Stomach (tissue), 8 donors: Measurements from ENCODE around the gene UBLCP1. TPM values are rescaled to one million over a fixed set of nuclear protein-coding genes. Genes with fewer than 3 reads are reported as not detected.

Experiments used
- polyA plus RNA-seq, 3 donors: library from polyadenylated mRNA; stranded (reverse); fragments of 200-250 nt; gene quantifications; one replicate each; pipeline ENCODE4 v1.2.3, GENCODE V29; 2013
- small RNA-seq, 4 donors: library from RNA; depleted of rRNA; stranded (forward); fragments of <200 nt; gene quantifications; one replicate each; pipeline ENCODE3, GENCODE V24; 2016
- total RNA-seq, 5 donors: library from RNA; depleted of rRNA; stranded (reverse); fragments of >200 nt; gene quantifications; one replicate each; pipeline versions ENCODE4 v1.1.0 to v1.2.3, GENCODE V29; 2014 to 2016
- donor health status: healthy with polysubstance abuse.
- donor health status: Bipolar disorder and iron deficiency.
- donor health status: healthy.

UBLCP1 gene
- total and polyA plus RNA-seq, 8 donors, result 1.2 to 24.4 (median 16.7) TPM

Small RNA genes within 50 kb of the gene (small RNA-seq; reads per million reads assigned to genes)
- gene RF00263 (0 reads per million in 4 donors), gene RNU4ATAC2P (0 reads per million in 4 donors)

Other genes starting within 250 kb of the UBLCP1 start
- 10 to 100 TPM in 3 of 5 donors, 1 to 10 TPM in 2; 8.4 to 70.6 (median 18.0) TPM for gene EBF1, start 163.4 kb upstream of the UBLCP1 start, total RNA-seq
- gene EBF1, start 163.4 kb upstream of the UBLCP1 start, polyA plus RNA-seq, result 1 to 10 TPM; 1.8 to 1.9 (median 1.9) TPM
- gene RNF145, start 53.7 kb upstream of the UBLCP1 start, total RNA-seq, result 10 to 100 TPM in 4 of 5 donors, 1 to 10 TPM in 1; 7.0 to 96.9 (median 68.8) TPM
- 10 to 100 TPM; 17.5 to 42.7 (median 24.3) TPM for gene RNF145, start 53.7 kb upstream of the UBLCP1 start, polyA plus RNA-seq
- gene IL12B, start 67.2 kb downstream of the UBLCP1 start, total RNA-seq, result not detected
- gene IL12B, start 67.2 kb downstream of the UBLCP1 start, polyA plus RNA-seq, result under 1 TPM in 1 of 3 donors, not detected in 2; 0.05 TPM